Activated B cell treated with CpG ODN at 0.5 μM for 24 hours (primary cell): ENCODE data around the gene NT5DC1. TPM values are rescaled to one million over a fixed set of nuclear protein-coding genes. Genes with fewer than 3 reads are reported as not detected.

ENCODE experiments used
- ATAC-seq: fragments of 200-7000 bp; cut with Tn5 transposase; one replicate; pipeline ENCODE4 v1.10.0; 2021; ENCODE audit warnings: low read depth, mild to moderate bottlenecking, moderate library complexity
- CTCF ChIA-PET: fragments of 350-600 bp; sonication (Branson Sonifier 250); formaldehyde crosslinking; loops from one replicate; lab custom pipeline; 2021; ENCODE audit warnings: antibody characterized with exemption; lab: Charles Lee
- POLR2A ChIA-PET: fragments of 350-600 bp; sonication (Branson Sonifier 250); formaldehyde crosslinking; loops from one replicate; lab custom pipeline; 2021; ENCODE audit warnings: antibody characterized with exemption; lab: Charles Lee
- DNase-seq: peaks from one replicate; pipeline ENCODE4 v3.0.0; 2022
- H3K27ac Mint-ChIP-seq: one replicate; pipeline ENCODE4 v1.8.0; 2020; ENCODE audit warnings: mixed read lengths
- H3K27me3 Mint-ChIP-seq: one replicate; pipeline ENCODE4 v1.8.0; 2021; ENCODE audit warnings: mixed read lengths
- H3K36me3 Mint-ChIP-seq: one replicate; pipeline ENCODE4 v1.8.0; 2021; ENCODE audit warnings: low read depth, mixed read lengths
- H3K4me1 Mint-ChIP-seq: one replicate; pipeline ENCODE4 v1.8.0; 2021; ENCODE audit warnings: mixed read lengths
- H3K4me3 Mint-ChIP-seq: one replicate; pipeline ENCODE4 v1.8.0; 2020; ENCODE audit warnings: mild to moderate bottlenecking, mixed read lengths
- H3K9me3 Mint-ChIP-seq: one replicate; pipeline ENCODE4 v1.8.0; 2020; ENCODE audit warnings: mixed read lengths
- CTCF ChIP-seq: fragments of 200-600 bp; IDR thresholded peaks from one replicate; pipeline ENCODE4 v1.8.0; 2022; ENCODE audit warnings: antibody characterized with exemption, mild to moderate bottlenecking
- intact Hi-C: fragments of 100-400 bp; cut with micrococcal nuclease; formaldehyde crosslinking; loops from one replicate; pipeline ENCODE4 v1.15.1; 2024
- total RNA-seq: library from RNA; stranded (reverse); gene quantifications from 2 replicates; pipeline ENCODE4 v1.2.3, GENCODE V29; 2022

Gene NT5DC1
- total RNA-seq, 1 donor from 2014 or later: 59.9 TPM

GRCh38 chr6:116070101-116070500, 30.6 kb upstream of the NT5DC1 start:
- H3K4me1 Mint-ChIP-seq: peaks cover 3% of the 10 kb centered on the region
- CTCF ChIA-PET: no interaction called here
- intact Hi-C loops: no loop called here
- ATAC-seq (no peak), DNase-seq (no peak)
- no peak overlapping the region for H3K4me3 Mint-ChIP-seq
- H3K36me3 Mint-ChIP-seq: no peaks in the 10 kb centered on the region
- no peak overlapping the region for H3K27ac Mint-ChIP-seq
- no peaks in the 10 kb centered on the region for H3K9me3 Mint-ChIP-seq
- POLR2A ChIA-PET: no interaction called here
- TF ChIP-seq CTCF: no peak
- H3K27me3 Mint-ChIP-seq: peaks cover 2% of the 10 kb centered on the region

GRCh38 chr6:116070616-116071389, 29.9 kb upstream of the NT5DC1 start:
- intact Hi-C loops: no loop called here
- CTCF ChIA-PET: no interaction called here
- H3K9me3 Mint-ChIP-seq: no peaks in the 10 kb centered on the region

GRCh38 chr6:116072368-116072767, 28.3 kb upstream of the NT5DC1 start:
- no peak overlapping the region for H3K27ac Mint-ChIP-seq
- no peaks in the 10 kb centered on the region for H3K36me3 Mint-ChIP-seq
- no peaks in the 10 kb centered on the region for H3K9me3 Mint-ChIP-seq
- no peak for TF ChIP-seq CTCF
- ChIA-PET CTCF (no interaction called here), POLR2A (interaction anchor here (0.6 kb wide), 1 partner anchor 15 kb away, joined by 4 read pairs; no protein-coding TSS in a partner anchor)
- DNase-seq (no peak), ATAC-seq (no peak)
- H3K4me3 Mint-ChIP-seq: no peak overlapping the region
- intact Hi-C loops: no loop called here
- peaks cover 3% of the 10 kb centered on the region for H3K4me1 Mint-ChIP-seq
- peaks cover 2% of the 10 kb centered on the region for H3K27me3 Mint-ChIP-seq

More at GRCh38 chr6:116070616-116071389, 29.9 kb upstream of the NT5DC1 start:
- no peak for DNase-seq
- Mint-ChIP-seq H3K36me3 (no peaks in the 10 kb centered on the region), H3K4me1 (peaks cover 3% of the 10 kb centered on the region), H3K27me3 (peaks cover 2% of the 10 kb centered on the region), H3K27ac (no peak overlapping the region), H3K4me3 (no peak overlapping the region)
- no peak for TF ChIP-seq CTCF
- no peak for ATAC-seq
- POLR2A ChIA-PET: interaction anchor here (1.2 kb wide), 1 partner anchor 30 kb away, joined by 3 read pairs; the partner anchor contains the start of gene NT5DC1

GRCh38 chr6:116073765-116074440, 26.8 kb upstream of the NT5DC1 start:
- H3K4me1 Mint-ChIP-seq: peaks cover 3% of the 10 kb centered on the region
- peaks cover 2% of the 10 kb centered on the region for H3K27me3 Mint-ChIP-seq
- H3K9me3 Mint-ChIP-seq: no peaks in the 10 kb centered on the region
- ChIA-PET CTCF (no interaction called here), POLR2A (no interaction called here)
- no peaks in the 10 kb centered on the region for H3K36me3 Mint-ChIP-seq
- DNase-seq: no peak
- no peak overlapping the region for H3K27ac Mint-ChIP-seq
- intact Hi-C loops: no loop called here
- TF ChIP-seq CTCF: no peak
- H3K4me3 Mint-ChIP-seq: no peak overlapping the region
- no peak for ATAC-seq

GRCh38 chr6:116074732-116075390, 25.8 kb upstream of the NT5DC1 start:
- POLR2A ChIA-PET: no interaction called here
- Mint-ChIP-seq H3K9me3 (no peaks in the 10 kb centered on the region), H3K36me3 (no peaks in the 10 kb centered on the region), H3K4me3 (no peak overlapping the region), H3K27ac (no peak overlapping the region), H3K27me3 (no peaks in the 10 kb centered on the region), H3K4me1 (peaks cover 3% of the 10 kb centered on the region)
- CTCF ChIA-PET: no interaction called here
- no peak for TF ChIP-seq CTCF
- no peak for DNase-seq
- intact Hi-C loops: no loop called here
- no peak for ATAC-seq
